GM12873 (cell line): ENCODE data around the gene MOSPD3.
A peak's percentile ranks its signal among the peaks of the same experiment; 100 is the strongest.

Experiments used
- CTCF ChIP-seq: IDR thresholded peaks from 2 replicates; pipeline ENCODE4 v1.5.1; 2012; ENCODE audit warnings: low read depth, mild to moderate bottlenecking, moderate library complexity, low read length, control low read depth; ENCODE audit not compliant: insufficient read depth; ENCODE audit errors: missing control alignments

The MOSPD3 gene

GRCh38 chr7:100584054-100584682, 28.2 kb upstream of the MOSPD3 start:
- TF ChIP-seq CTCF: no peak

- no peak for TF ChIP-seq CTCF
Measured at GRCh38 chr7:100584683-100585510, 27.4 kb upstream of the MOSPD3 start.

- TF ChIP-seq CTCF: no peak
Measured at GRCh38 chr7:100585511-100586265, 26.7 kb upstream of the MOSPD3 start, which contains the start of gene LRCH4. Gene LRCH4, minus strand, starts transcription at chr7:100586129. Its CDS starts 29 bp downstream, at chr7:100586100.

- TF ChIP-seq CTCF: no peak
Measured at GRCh38 chr7:100586266-100587025, 25.9 kb upstream of the MOSPD3 start, which contains the start of gene FBXO24. Gene FBXO24, plus strand, starts transcription at chr7:100586328. Its CDS starts 298 bp downstream, at chr7:100586626.

GRCh38 chr7:100588438-100588837, 23.9 kb upstream of the MOSPD3 start:
- TF ChIP-seq CTCF: peak; percentile 52

GRCh38 chr7:100589341-100589947, 22.9 kb upstream of the MOSPD3 start:
- TF ChIP-seq CTCF: no peak
